GM12878 (cell line): ENCODE measurements around the gene DMAC2. TPM values are rescaled to one million over a fixed set of nuclear protein-coding genes. Genes with fewer than 3 reads are reported as not detected.

Source experiments
- CUX1 ChIP-seq: IDR thresholded peaks from 2 replicates; pipeline ENCODE4 v1.6.1; 2012; ENCODE audit warnings: improper control_type of control experiment, low read depth, low read length; ENCODE audit not compliant: insufficient replicate concordance
- EED ChIP-seq: sonication (generic); IDR thresholded peaks from 2 replicates; pipeline ENCODE4 v1.6.1; 2016; ENCODE audit warnings: antibody characterized with exemption, low read depth
- KLF5 ChIP-seq: fragments of 450-650 bp; IDR thresholded peaks from 2 replicates; pipeline ENCODE4 v1.6.1; 2014; ENCODE audit warnings: mild to moderate bottlenecking; ENCODE audit not compliant: partially characterized antibody
- MYC ChIP-seq: IDR thresholded peaks from 2 replicates; pipeline ENCODE4 v1.6.1; 2011; ENCODE audit warnings: mild to moderate bottlenecking, low read length, moderate library complexity, inconsistent platforms; ENCODE audit not compliant: insufficient read depth, insufficient replicate concordance, insufficient read length, severe bottlenecking
- PAX8 ChIP-seq: fragments of 450-650 bp; IDR thresholded peaks from 2 replicates; pipeline ENCODE4 v1.6.1; 2017; ENCODE audit warnings: mild to moderate bottlenecking, moderate library complexity
- TAF1 ChIP-seq: IDR thresholded peaks from 2 replicates; pipeline ENCODE4 v1.6.1; 2011; ENCODE audit warnings: mild to moderate bottlenecking, low read depth, low read length, borderline replicate concordance
- TCF7 ChIP-seq: IDR thresholded peaks from 2 replicates; pipeline ENCODE4 v1.6.1; 2014; ENCODE audit warnings: antibody characterized with exemption, borderline replicate concordance
- ZNF24 ChIP-seq: fragments of 450-650 bp; IDR thresholded peaks from 2 replicates; pipeline ENCODE4 v1.6.1; 2017; ENCODE audit warnings: antibody characterized with exemption, mild to moderate bottlenecking
- ZNF592 ChIP-seq: fragments of 450-650 bp; IDR thresholded peaks from 2 replicates; pipeline ENCODE4 v1.6.1; 2017; ENCODE audit warnings: mild to moderate bottlenecking, moderate library complexity
- ZSCAN29 ChIP-seq: fragments of 450-650 bp; IDR thresholded peaks from 2 replicates; pipeline ENCODE4 v1.6.1; 2017; ENCODE audit warnings: mild to moderate bottlenecking, moderate library complexity
- polyA plus RNA-seq, 11 experiments: library from polyadenylated mRNA; depleted of rRNA in 4 of 11; unstranded in 6 of 11; stranded (reverse) in 5 of 11; fragments of >200 nt; fragmentation: Nextera tagmentation in 4 of 11; fragmentation: Illumina TruSeq in 1 of 11; extraction: Ambion mirVana in 4 of 11; extraction: Trizol in 1 of 11; gene quantifications; 1 replicate in 1 of 11; 2 replicates in 10 of 11; pipeline versions ENCODE4 v1.2.1 to v1.2.3, GENCODE V29; 2011 to 2016; ENCODE audit warnings: inconsistent platforms in 2 of 11, missing spikeins in 2 of 11, low read depth in 1 of 11
- total RNA-seq, 4 experiments: library from RNA; depleted of rRNA in 3 of 4; stranded (reverse); fragments of >200 nt in 3 of 4; fragmentation: Illumina TruSeq in 1 of 4; extraction: Trizol in 1 of 4; gene quantifications; 2 replicates each; pipeline versions ENCODE4 v1.2.1 to v1.2.3, GENCODE V29; 2013 to 2021

The DMAC2 gene
- total and polyA plus RNA-seq, 10 of the 15 experiments (the other 5 are each of a cell fraction or from before 2014, with no cell fraction given): 10.8 to 57.2 (median 42.7) TPM

GRCh38 chr19:41424335-41425173, 15.2 kb downstream of the DMAC2 start (continued):
- TF ChIP-seq CUX1: no peak
- TF ChIP-seq ZNF592: no peak
- TF ChIP-seq TCF7: no peak
- no peak for TF ChIP-seq PAX8
- no peak for TF ChIP-seq ZSCAN29
- no peak for TF ChIP-seq TAF1
- TF ChIP-seq ZNF24: no peak
- TF ChIP-seq EED: no peak
- no peak for TF ChIP-seq KLF5
- no peak for TF ChIP-seq MYC
